COLO668 (cell line): Measurements from ENCODE around the gene CTXND2.
"Not testable (repeated sequence)": the region's sequence is repeated elsewhere in the genome, so short reads cannot be mapped to it uniquely, and the experiment has no call there.

Experiments used
- DNase-seq: peaks from one replicate; lab custom pipeline; 2025; ENCODE audit not compliant: unreplicated experiment; lab: John Stamatoyannopoulos, UW

CTXND2 gene

DNA sequence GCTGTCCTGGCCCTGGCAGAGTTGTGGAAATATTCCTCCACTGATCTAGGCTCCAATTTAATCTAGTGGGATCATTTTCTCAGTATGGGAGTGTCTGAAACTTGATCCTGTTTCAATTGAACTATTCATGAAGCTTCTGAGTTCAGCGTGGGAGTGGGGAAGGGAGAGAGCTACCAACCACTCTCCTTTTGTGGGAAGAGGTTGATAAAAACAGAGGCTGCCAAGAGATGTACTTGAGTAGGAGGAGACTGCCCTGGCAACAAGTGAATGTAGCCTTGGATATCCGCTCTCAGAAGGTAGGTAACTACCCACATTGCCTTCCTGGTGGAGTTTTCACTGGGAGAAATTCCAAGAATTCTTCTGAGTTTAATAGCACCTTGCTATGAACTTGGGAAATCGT is at the start of gene CTXND2:
CTXND2 (plus strand) TSS at position 119 of the 400 bp plus-strand sequence. CDS start 25,179 bp downstream, outside the sequence.
- no peak for DNase-seq

DNA sequence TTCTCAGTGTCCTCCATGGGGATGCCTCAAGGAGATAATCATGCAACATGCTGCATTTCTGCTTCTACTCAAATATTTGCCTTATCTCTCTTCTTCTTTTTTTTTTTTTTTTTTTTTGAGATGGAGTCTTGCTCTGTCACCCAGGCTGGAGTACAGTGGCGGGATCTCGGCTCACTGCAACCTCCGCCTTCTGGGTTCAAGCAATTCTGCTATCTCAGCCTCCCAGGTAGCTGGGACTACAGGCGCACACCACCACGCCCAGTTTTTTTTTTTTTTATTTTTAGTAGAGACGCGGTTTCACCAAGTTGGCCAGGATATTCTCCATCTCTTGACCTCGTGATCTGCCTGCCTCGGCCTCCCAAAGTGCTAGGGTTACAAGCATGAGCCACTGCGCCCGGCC is 46.1 kb upstream of the CTXND2 start:
- not testable (repeated sequence) for DNase-seq

DNA sequence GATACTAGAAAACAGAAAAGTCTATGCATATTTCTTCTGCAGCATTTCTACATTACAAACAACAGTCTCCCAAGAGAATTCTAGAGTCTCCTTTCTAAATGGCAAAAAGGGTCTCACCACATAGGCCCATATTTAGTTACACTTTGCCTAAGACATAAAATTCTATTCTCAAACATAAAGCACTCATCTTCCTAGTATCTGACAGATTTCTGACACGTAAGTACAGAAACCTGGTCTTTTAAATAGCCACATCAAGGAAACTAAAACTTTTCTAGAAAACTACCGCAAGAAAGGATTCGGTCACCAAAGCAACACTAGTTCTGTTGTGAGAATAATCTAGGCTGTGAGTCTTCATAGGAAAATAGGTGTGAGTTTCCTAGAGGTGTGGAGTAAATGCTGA is 45.3 kb upstream of the CTXND2 start:
- DNase-seq: no peak

DNA sequence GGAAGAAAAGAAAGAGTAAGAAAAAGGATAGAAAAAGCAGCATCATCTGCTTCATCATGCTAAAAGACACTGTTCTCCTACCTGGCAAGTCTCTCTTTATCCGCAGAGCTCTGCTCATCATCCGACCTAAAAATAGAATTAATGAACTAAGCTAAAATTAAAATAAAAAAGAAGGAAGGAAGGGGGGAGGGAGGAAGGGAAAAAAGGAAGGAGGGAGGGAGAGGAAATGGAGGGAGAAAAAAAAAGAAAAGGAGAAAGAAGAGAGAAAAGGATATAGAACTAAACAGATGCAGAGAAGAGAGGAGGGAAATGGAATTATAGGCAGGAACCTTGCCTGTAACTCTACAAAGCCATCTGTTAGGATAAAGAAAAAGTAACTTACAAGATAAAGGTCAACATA is 44.6 kb upstream of the CTXND2 start:
- DNase-seq: no peak

DNA sequence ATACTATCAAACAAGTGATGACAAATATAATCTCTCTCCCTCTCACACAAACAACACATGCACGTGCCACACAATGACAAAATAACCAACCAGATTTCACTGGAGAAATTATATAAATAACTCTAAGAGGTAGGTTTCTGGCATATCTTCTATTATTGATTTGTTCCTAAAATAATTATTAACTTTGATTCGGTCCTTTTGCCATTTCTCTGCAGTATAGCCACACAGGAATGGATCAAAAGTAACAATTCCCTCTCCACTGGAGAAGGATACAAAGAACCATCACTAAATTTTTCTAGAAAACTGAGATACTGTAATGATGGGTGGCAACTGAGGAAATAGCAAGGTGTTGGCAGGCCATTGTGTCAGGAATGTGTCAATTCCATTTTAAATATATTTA is 44.0 kb upstream of the CTXND2 start:
- DNase-seq: no peak

DNA sequence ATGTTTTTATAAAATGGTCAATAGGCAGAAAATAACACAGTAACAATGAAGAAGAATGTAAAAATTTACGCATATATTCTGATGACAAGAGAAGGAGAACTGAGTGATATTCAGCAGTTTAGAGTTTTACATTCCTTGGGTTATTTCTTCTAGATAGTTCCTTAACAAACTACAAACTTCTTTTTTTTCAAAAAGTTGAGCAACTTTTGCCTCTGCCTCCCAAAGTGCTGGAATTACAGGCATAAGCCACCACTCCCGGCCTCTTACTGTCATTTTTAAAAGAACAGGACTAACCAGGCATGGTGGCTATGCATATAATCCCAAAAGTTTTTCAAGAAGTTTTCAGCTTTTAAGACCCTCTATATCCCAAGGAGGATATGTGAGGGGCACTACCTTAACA is 43.5 kb upstream of the CTXND2 start:
- DNase-seq: no peak

DNA sequence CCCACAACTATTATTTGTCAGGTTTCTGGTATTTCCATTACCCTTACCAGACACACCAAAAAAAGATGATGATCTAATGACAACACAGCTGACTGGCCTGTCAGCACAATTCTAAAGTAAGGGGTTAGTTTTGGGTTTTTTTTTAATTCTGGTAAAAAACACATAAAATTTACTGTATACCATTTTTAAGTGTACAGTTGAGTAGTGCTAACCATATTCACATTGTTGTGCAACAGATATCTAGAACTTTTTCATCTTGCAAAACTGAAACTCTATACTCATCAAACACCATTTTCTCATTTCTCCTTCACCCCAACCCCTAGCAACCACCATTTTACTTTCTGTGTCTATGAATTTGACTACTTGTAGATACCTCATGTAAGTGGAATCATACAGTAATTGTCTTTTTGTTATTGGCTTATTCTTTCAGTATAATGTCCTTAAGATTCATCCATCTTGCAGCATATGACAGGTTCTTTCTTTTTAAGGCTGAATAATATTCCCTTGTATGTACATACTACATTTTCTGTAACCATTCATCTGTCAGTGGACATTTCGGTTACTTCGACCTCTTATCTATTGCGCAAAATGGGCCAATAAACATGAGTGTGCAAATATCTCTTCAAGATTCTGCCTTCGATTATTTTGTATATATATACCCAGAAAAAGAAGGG is 40.3 kb upstream of the CTXND2 start:
- DNase-seq: no peak

DNA sequence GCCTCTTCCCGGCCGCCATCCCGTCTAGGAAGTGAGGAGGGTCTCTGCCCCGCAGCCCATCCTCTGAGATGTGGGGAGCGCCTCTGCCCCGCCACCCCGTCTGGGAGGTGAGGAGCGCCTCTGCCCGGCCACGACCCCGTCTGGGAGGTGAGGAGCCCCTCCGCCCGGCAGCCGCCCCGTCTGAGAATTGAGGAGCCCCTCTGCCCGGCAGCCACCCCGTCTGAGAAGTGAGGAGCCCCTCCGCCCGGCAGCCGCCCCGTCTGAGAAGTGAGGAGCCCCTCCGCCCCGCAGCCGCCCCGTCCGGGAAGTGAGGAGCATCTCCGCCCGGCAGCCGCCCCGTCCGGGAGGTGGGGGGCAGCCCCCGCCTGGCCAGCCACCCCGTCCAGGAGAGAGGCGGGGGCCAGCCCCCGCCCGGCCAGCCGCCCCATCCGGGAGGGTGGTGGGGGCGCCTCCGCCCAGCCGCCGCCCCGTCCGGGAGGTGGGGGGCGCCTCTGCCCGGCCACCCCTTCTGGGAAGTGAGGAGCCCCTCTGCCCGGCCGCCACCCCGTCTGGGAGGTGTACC is 36.1 kb upstream of the CTXND2 start:
- not testable (repeated sequence) for DNase-seq

DNA sequence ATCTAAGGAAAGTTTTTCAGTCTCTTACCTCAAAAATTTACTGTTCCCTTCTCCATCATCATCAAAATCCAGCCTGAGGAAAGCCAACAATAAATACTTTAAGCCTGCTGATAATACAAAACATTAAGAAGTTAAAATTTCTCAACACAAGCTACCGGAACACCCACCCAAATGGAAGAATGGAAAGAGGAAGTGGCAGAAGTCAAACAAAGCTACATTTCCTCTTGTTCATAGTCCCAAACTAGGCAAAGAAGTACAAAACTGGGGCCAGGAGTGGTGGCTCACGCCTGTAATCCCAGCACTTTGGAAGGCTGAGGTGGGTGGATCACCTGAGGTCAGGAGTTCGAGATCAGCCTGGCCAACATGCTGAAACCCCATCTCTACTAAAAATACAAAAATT is 34.2 kb upstream of the CTXND2 start:
- DNase-seq: not testable (repeated sequence)

DNA sequence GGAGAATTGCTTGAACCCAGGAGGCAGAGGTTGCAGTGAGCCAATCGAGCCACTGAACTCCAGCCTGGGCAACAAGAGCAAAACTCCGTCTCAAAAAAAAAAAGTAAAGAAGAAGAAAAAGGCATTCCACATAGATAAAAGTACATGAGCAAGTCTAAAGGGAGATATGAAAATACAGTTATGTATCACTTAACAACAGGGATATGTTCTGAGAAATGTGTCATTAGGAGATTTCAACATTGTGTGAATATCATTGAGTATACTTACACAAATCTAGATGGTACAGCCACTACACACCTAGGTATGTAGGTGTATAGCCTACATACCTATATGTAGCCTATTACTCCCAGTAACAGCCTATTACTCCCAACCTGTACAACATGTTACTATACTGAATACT is 23.2 kb upstream of the CTXND2 start:
- no peak for DNase-seq

DNA sequence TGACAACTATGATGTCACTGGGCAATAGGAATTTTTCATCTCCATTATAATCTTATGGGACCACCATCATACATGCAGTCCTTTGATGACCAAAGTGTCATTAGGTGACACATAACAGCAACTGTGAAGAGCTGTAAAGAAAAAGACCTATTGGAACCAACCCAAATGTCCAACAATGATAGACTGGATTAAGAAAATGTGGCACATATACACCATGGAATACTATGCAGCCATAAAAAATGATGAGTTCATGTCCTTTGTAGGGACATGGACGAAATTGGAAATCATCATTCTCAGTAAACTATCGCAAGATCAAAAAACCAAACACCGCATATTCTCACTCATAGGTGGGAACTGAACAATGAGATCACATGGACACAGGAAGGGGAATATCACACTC is 22.7 kb upstream of the CTXND2 start:
- DNase-seq: not testable (repeated sequence)

DNA sequence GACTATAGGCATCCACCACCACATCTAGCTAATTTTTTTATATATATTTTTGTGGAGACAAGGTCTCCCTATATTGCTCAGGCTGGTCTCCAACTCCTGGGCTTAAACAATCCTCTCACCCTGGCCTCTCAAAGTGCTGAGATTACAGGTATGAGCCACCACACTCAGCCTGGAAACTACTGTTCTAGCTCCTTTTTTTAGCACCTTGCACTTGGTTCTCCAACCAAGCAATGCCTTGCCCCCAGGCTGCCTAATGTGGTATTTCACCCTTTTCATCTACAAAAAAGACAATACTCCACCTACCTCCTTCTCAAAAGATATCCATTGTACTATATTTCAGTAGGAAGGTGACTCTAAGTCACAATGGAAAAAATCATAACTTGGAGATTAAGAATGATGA is 17.3 kb upstream of the CTXND2 start:
- no peak for DNase-seq

DNA sequence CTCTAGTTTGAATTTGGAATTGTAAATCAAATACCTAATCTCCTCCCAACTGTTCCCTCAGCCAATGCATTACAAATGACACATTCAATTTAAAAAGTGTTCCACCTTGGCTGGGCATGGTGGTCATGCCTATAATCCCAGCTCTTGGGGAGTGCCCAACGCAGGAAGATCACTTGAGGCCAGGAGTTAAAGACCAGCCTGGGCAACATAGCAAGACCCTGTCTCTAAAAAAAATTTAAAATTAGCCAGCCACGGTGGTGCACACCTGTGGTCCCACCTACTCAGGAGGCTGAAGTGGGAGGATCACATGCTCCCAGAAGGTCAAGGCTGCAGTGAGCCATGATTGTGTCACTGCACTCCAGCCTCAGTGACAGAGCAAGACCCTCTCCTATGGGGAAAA is 14.4 kb upstream of the CTXND2 start:
- DNase-seq: no peak

DNA sequence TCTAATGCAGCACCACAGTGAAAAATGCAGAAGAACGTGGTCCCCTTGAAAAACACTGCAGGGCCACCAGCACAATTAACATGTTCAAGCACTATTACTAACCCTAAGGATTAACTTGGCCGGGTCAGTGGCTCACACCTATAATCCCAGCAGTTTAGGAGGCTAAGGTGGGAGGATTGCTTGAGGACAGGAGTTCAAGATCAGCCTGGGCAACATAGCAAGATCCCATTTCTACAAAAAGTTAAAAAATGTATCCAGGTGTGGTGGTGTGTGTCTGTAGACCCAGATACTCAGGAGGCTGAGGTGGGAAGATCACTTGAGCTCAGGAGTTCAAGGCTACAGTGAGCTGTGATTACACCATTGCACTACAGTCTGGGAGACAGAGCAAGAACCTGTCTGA is 13.4 kb upstream of the CTXND2 start:
- no peak for DNase-seq

DNA sequence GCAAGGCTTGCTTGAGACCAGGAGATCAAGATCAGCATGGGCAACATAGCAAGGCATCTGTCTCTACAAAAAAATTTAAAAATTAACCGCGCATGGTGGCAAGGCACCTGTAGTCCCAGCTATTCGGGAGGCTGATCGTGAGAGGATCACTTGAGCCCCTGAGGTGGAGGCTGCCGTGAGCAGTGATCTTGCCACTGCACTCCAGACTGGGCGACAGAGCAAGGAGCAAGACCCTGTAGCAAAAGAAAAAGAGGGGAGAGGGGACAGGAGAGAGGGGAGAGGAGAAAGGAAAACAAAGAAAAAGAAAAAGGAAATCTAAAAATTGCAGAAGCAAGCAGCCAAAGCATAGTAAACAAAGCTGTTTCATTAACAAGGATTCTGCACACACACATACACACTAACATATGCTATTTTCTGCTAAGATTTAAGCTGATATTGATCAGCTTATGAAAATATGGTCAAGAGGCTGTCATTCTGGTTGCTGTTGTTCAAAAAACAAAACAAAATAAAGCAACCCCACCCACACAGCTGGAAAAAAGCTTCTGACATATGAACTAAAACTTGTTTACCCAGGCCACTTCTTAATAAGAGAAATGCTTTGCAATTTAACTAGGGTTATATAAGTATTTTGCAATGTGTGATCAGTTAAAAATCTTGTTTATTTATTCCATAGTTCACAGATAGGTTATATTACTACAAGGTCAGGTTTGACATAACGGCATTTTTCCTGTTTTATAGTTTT is 12.3 kb upstream of the CTXND2 start:
- DNase-seq: no peak

DNA sequence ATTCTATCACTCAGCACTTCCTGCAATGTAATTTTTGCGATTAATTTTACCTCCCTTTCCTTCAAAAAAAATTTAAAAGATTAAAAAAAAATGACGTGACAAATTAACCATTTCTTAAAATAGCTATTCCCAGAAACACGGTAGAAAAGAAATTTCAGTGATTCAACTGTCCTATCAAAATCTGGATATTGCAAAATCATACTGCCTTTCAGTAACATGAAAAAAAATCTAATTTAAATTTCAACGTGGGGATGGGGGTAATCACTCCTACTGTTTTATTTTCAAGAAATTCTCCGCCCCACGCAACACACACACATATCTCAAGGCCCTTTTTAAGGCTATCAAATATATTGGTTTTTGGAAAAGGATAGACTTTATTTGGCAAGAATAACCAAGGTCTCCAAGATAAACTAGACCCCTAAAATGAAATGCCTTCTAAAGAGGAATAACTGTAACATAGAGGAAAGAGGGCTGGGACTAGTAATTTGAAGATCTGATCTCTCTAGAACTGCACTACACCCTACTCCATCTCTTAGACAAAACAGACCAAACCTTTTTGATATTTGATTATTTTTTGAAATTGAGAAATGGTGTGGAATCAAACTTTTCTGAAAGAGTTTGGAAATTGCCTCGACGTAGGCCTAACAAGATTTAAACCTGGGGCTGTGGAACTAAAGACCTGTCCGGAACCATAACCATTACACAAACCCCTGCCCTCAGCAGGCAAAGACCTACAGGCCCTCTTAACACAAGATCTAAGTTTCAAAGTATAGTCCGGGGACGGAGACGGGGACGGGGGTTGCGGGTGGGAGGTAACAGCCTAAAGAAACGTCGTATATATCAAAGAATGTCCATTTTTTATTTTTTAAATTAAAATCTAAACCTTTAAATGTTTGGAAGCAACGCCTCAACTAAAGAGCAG is 11.5 kb upstream of the CTXND2 start:
- DNase-seq: no peak

DNA sequence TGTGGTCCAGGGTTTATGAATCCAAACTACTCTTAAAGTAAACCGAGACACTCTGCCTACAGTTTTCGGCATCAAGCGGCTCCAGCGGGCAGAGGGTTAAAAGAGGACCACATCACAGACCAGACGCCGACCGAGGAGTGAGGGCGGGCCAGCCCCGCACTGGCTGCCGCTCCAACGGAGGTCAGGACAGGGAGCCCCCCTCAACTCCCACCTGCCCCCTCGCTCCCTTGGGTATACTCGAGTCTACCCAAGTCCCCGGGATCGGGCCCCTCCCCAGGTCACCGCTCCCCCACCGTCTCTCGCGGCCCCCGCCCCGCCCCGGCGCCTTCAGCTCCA is 10.8 kb upstream of the CTXND2 start:
- DNase-seq: peak; percentile 70

DNA sequence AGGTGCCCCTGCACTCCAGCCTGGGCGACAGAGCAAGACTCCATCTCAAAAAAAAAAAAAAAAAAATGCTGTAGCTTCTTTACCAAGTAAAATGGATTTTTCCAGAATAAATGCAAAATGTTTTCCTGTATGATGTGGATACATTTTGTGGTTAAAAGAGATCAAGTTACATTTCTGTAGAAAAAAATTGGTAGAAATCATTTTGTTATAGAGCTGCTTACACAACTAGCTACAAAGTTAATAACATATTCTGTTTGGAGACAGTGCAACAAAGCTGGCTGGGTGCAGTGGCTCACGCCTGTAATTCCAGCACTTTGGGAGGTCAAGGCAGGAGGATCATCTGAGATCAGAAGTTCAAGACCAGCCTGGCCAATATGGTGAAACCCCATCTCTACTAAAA is 8.0 kb upstream of the CTXND2 start:
- not testable (repeated sequence) for DNase-seq

DNA sequence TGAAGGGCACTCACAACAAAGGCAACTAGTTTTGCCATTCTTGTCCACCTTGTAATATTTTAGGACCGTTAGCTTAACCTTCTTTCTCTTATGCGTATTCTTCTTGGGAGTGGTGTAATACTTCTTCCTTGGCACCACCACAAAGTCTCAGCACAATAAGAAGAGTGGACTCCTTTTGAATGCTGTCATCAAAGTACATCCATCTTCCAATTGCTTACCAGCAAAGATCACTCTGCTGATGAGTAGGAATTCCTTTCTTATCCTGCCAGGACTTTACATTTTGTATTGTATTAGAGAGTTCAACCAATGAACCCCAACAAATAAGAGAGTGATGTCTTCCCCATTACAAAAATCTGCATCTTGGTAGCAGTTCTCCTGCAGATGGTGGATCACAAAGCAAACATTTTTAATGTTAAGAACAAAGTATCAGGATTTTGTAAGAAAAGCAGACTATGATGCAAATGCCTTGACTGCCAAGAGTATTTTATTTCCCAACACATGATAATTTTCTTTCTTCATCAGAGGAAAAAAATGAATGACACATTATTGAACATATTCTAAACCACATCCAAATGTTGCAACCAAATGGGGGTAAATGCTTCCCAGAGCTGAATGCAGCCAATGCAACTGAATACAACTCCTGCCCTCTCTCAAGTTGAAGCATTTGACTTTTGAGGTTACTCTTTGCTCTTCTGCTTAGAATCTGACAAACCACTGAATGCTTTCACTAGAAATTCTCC is 5.4 kb upstream of the CTXND2 start:
- DNase-seq: no peak

DNA sequence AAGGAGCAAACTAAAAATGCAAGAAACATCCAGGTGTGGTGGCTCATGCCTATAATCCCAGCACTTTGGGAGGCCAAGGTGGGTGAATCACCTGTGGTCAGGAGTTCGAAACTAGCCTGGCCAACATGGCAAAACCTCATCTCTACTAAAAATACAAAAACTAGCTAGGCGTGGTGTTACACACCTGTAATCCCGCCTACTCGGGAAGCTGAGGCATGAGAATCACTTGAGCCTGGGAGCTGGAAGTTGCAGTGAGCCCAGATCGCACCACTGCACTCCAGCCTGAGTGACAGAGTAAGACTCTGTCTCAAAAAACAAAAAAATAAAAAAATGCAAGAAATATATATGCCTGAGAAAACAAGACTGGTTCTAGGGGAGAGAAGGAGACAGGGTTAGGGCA is 3.8 kb upstream of the CTXND2 start:
- DNase-seq: not testable (repeated sequence)

DNA sequence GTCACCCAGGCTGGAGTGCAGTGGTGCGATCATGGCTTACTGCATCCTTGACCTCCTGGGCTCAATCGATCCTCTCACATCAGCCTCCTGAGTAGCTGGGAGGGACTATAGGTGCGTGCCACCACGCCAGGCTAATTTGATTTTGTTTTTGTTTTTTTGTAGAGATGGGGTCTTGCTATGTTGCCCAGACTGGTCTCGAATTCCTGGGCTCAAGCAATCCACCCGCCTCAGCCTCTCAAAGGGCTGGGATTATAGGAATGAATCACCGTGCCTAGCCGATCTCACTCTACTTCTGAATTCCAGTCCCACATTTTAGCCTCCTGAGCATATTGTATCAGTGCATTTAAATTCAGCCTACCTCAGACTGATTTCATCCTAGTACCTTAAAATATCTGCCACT is 1.8 kb downstream of the CTXND2 start:
- DNase-seq: no peak
